ENCODE measurements around the gene PYGO2.

PYGO2 gene

DNA sequence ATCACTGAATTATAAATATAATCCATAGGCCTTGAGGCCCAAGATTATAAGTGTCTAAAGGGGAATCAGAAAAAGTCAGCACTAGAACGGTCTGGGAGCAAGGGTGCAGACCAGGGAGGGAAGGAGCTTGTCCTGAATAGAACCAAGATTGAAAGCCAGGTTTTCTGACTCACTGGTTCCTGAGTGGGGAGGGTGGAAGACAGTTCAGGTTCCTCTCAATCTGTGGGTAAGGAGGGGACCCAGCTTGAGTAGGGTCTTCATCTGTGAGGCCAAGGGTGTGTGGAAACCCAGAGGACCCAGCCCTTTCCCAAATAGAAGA, 32.6 kb upstream of the PYGO2 start:
- TF ChIP-seq, protein P1, sequence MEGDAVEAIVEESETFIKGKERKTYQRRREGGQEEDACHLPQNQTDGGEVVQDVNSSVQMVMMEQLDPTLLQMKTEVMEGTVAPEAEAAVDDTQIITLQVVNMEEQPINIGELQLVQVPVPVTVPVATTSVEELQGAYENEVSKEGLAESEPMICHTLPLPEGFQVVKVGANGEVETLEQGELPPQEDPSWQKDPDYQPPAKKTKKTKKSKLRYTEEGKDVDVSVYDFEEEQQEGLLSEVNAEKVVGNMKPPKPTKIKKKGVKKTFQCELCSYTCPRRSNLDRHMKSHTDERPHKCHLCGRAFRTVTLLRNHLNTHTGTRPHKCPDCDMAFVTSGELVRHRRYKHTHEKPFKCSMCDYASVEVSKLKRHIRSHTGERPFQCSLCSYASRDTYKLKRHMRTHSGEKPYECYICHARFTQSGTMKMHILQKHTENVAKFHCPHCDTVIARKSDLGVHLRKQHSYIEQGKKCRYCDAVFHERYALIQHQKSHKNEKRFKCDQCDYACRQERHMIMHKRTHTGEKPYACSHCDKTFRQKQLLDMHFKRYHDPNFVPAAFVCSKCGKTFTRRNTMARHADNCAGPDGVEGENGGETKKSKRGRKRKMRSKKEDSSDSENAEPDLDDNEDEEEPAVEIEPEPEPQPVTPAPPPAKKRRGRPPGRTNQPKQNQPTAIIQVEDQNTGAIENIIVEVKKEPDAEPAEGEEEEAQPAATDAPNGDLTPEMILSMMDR (IDR thresholded peaks at IDR 0.05), result no peak
- DNase-seq (ENCODE audit: low spot score), result no peak
- H3K27ac ChIP-seq, result no peak overlapping the region
- H3K4me3 ChIP-seq, result no peak overlapping the region

DNA sequence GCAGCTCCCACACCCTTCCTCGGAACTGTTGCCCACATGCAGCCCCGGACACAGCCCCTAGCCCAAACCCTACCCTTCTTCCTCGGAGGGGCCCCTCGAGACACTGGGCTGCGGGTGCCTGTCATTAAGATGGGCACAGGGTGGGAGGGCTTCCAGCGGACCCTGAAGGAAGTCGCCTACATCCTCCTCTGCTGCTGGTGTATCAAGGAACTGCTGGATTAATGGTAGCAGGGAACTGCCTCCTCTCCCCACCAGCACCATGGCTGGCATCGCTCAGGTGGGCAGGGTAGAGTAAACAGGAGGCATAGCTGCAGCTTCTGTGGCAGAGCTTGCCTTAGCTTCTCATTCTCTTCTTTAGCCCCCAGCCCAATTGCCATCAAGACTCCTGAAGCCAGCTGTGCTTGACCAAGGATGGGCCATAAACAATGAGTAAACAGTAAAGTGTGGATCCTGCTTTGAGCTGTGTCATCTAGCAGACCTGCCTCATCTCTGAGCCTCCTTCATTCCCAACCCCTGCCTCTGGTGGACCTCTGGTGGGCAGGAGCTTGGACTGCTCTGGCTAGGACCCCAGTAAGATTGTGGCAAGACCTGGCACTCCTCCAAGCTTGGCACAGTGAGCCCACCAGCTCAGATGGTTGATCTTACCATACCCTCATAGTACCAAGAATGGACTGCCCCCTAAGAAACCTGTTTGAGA, 32.1 kb upstream of the PYGO2 start, which contains the start of gene LENEP:
LENEP (plus strand) TSS at position 15 of the 697 bp plus-strand sequence; CDS start at position 37, 22 bp downstream.
- Histone ChIP-seq H3K27ac (no peak within 1 kb of the TSS), H3K4me3 (no peak within 1 kb of the TSS)
- TF ChIP-seq, protein P1 (IDR thresholded peaks at IDR 0.05), result no peak
- no peak for DNase-seq (ENCODE audit: low spot score)

DNA sequence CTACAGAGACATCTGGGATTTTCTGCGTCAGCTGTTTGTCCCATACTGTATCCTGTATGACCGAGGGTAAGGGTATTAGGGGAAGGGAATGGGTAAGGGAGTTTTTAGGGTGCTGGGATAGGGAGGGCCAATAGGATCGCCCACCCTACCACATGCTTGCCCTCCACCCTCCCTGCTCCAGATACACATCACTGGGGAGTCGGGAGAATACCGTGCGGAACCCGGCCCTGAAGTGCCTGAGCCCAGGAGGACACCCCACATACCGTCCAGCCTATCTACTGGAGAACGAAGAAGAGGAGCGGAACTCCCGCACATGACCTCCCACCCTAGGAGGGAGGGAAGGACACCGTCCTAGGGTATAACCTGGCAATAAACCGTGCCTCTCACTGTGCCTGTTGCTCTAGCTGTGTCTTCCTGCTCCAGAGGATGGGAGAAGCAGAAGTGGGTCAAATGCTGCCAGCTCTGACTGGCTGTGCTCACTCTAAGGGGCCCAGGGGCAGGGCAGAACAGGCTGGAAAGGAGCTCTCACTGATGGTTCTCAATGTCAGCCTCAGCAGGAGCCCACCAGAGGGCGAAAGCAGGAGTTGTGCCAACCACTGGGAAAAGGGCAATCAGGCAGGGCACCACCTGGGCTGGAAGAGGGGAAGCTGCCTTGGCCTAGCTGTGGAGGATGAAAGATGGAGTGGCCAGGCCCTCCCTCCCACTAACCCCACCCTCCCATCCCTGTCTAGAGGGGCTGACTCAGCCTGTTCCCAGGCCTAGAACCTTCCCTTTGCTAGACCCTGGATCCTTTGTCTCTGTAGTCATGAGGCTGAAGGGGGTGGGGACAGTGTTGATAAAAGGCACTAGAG, 31.4 kb upstream of the PYGO2 start:
- TF ChIP-seq, protein P1 (IDR thresholded peaks at IDR 0.05), result no peak
- no peak overlapping the region for H3K27ac ChIP-seq
- H3K4me3 ChIP-seq, result no peak overlapping the region
- no peak for DNase-seq (ENCODE audit: low spot score)

DNA sequence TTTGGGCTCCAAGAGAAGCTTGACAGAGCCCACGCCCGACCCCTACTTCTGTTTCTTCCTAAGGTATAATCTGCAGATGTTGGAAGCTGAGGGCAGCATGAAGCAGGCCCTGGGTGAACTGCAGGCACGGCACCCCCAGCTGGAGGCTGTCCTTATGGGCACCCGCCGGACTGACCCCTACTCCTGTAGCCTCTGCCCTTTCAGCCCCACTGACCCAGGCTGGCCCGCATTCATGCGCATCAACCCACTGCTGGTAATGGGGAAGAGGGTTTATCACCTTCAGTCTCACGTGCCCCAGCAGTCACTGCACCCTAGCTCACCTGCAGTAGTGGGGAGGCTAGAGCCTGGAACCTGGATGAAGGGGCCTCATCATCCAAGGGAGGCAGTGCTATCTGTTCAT, 28.7 kb upstream of the PYGO2 start:
- no peak overlapping the region for H3K4me3 ChIP-seq
- no peak for DNase-seq (ENCODE audit: low spot score)
- TF ChIP-seq, protein P1 (IDR thresholded peaks at IDR 0.05), result no peak
- no peak overlapping the region for H3K27ac ChIP-seq

DNA sequence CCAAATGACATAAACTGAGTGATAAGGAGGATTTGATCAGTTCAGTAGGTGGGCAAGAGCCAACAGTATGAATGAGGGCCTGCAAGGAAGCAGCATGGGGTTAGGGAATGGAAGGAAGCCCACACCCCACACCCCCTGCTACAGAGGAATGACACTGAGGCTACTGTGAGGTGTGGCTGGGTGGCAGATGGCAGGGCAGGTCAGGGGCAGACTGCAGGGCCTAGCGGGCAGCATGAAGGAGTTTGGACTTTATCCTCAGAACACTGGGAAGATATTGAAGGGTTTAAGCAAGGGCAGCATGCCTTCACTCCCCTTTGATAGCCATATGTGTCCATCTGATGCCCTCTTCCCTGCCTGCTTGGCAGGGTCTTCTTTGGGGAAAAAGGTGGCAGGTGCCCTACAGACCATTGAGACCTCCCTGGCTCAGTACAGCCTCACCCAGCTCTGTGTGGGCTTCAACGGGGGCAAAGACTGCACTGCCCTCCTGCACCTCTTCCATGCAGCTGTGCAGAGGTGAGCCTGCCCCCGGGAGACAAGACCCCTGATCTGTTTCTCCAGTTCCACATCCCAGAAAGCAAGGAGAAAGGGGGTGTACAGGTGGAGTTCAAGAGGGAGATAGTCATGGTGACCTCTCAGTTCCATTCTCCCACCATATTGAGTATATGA, 27.7 kb upstream of the PYGO2 start:
- TF ChIP-seq, protein P1 (IDR thresholded peaks at IDR 0.05), result no peak
- Histone ChIP-seq H3K4me3 (no peak overlapping the region), H3K27ac (no peak overlapping the region)
- DNase-seq (ENCODE audit: low spot score), result no peak

DNA sequence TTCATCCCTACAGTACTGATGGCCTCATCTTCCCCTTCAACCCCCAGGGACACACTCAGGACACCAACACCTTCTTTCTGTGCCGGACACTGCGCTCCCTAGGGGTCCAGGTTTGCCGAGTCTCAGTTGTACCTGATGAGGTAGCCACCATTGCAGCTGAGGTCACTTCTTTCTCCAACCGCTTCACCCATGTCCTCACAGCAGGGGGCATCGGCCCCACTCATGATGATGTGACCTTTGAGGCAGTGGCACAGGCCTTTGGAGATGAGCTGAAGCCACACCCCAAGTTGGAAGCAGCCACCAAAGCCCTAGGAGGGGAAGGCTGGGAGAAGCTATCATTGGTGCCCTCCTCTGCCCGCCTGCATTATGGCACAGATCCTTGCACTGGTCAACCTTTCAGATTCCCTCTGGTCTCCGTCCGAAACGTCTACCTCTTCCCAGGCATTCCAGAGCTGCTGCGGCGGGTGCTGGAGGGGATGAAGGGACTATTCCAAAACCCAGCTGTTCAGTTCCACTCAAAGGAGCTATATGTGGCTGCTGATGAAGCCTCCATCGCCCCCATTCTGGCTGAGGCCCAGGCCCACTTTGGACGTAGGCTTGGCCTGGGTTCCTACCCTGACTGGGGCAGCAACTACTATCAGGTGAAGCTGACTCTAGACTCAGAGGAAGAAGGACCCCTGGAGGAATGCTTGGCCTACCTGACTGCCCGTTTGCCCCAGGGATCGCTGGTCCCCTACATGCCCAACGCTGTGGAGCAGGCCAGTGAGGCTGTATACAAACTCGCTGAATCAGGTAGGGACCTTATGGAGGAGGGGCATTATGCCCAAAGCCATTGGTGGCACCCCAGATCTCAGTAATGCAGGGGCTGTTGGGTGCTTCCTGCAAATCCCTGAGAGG, 26.7 kb upstream of the PYGO2 start:
- Histone ChIP-seq H3K4me3 (no peak overlapping the region), H3K27ac (no peak overlapping the region)
- no peak for DNase-seq (ENCODE audit: low spot score)
- TF ChIP-seq, protein P1 (IDR thresholded peaks at IDR 0.05), result no peak

Measured in coronary artery (tissue), 2 donors.